Smooth muscle cell (in vitro differentiated cells): ENCODE measurements around the gene PGAP6. TPM values are rescaled to one million over a fixed set of nuclear protein-coding genes. Genes with fewer than 3 reads are reported as not detected.

Experiments used
- DNase-seq: peaks from one replicate; lab custom pipeline; 2025; ENCODE audit not compliant: unreplicated experiment; lab: John Stamatoyannopoulos, UW
- H2AFZ ChIP-seq: fragments of 200-600 bp; sonication (generic); 2 replicates; pipeline ENCODE4 v1.6.0; 2016; ENCODE audit warnings: antibody characterized with exemption, low read depth, mild to moderate bottlenecking
- H3F3A ChIP-seq: fragments of 200-600 bp; sonication (generic); 2 replicates; pipeline ENCODE4 v1.6.0; 2017; ENCODE audit warnings: antibody characterized with exemption, low read depth
- H3K27ac ChIP-seq: fragments of 200-600 bp; sonication (generic); 2 replicates; pipeline ENCODE4 v1.5.1; 2016; ENCODE audit warnings: low read depth, mild to moderate bottlenecking
- H3K27me3 ChIP-seq: fragments of 200-600 bp; sonication (generic); 2 replicates; pipeline ENCODE4 v1.6.1; 2016; ENCODE audit warnings: low read depth, mild to moderate bottlenecking
- H3K36me3 ChIP-seq: fragments of 200-600 bp; sonication (generic); 2 replicates; pipeline ENCODE4 v1.5.1; 2016; ENCODE audit warnings: low read depth
- H3K4me1 ChIP-seq: fragments of 200-600 bp; sonication (generic); 2 replicates; pipeline ENCODE4 v1.5.1; 2016; ENCODE audit warnings: low read depth
- H3K4me2 ChIP-seq: fragments of 200-600 bp; sonication (generic); 2 replicates; pipeline ENCODE4 v1.6.0; 2016; ENCODE audit warnings: mild to moderate bottlenecking
- H3K4me3 ChIP-seq: fragments of 200-600 bp; sonication (generic); 2 replicates; pipeline ENCODE4 v1.5.1; 2016; ENCODE audit warnings: mild to moderate bottlenecking
- H3K79me2 ChIP-seq: fragments of 200-600 bp; sonication (generic); 2 replicates; pipeline ENCODE4 v1.6.0; 2016; ENCODE audit warnings: low read depth, mild to moderate bottlenecking
- H3K9ac ChIP-seq: fragments of 200-600 bp; sonication (generic); 2 replicates; pipeline ENCODE4 v1.6.0; 2016; ENCODE audit warnings: low read depth
- H3K9me3 ChIP-seq: fragments of 200-600 bp; sonication (generic); replicated peaks from 2 replicates; pipeline ENCODE4 v1.5.1; 2016; ENCODE audit warnings: low read depth
- H4K20me1 ChIP-seq: fragments of 200-600 bp; sonication (generic); 2 replicates; pipeline ENCODE4 v1.6.0; 2016; ENCODE audit warnings: low read depth
- WGBS: methylation state at CpG from one replicate; pipeline ENCODE4 v1.1.7; 2016; ENCODE audit warnings: low lambda C conversion rate; 5-methylcytosine and 5-hydroxymethylcytosine counted together
- polyA plus RNA-seq: library from polyadenylated mRNA; unstranded; fragments of >200 nt; fragmentation: Nextera tagmentation; extraction: Ambion mirVana; gene quantifications from 2 replicates; pipeline ENCODE4 v1.2.1, GENCODE V29; 2016
- total RNA-seq: library from RNA; depleted of rRNA; stranded (reverse); fragments of >200 nt; gene quantifications from 2 replicates; pipeline ENCODE4 v1.2.3, GENCODE V29; 2014
- TF ChIP-seq, protein P1 (sequence below): fragments of 200-600 bp; sonication (generic); IDR thresholded peaks from 2 replicates; pipeline ENCODE4 v1.5.1; 2017; ENCODE audit warnings: borderline replicate concordance, mild to moderate bottlenecking, antibody characterized with exemption; ENCODE audit not compliant: insufficient read depth, poor library complexity, severe bottlenecking

PGAP6 gene
- total and polyA plus RNA-seq, 2 experiments from 2014 or later: 57.1 to 80.0 TPM

GRCh38 chr16:324451-325334 lies 57.1 kb downstream of the PGAP6 start:
- H3K4me3 ChIP-seq: no peak overlapping the region
- no peaks in the 10 kb centered on the region for H3F3A ChIP-seq
- H3K4me1 ChIP-seq: no peaks in the 10 kb centered on the region
- WGBS: 95% methylated on average over 49 of the region's 55 CpGs
- H3K27ac ChIP-seq: no peak overlapping the region
- H3K9me3 ChIP-seq: no peaks in the 10 kb centered on the region
- H3K79me2 ChIP-seq: peaks cover 70% of the 10 kb centered on the region
- no peak for DNase-seq
- no peak overlapping the region for H2AFZ ChIP-seq
- TF ChIP-seq, protein P1, sequence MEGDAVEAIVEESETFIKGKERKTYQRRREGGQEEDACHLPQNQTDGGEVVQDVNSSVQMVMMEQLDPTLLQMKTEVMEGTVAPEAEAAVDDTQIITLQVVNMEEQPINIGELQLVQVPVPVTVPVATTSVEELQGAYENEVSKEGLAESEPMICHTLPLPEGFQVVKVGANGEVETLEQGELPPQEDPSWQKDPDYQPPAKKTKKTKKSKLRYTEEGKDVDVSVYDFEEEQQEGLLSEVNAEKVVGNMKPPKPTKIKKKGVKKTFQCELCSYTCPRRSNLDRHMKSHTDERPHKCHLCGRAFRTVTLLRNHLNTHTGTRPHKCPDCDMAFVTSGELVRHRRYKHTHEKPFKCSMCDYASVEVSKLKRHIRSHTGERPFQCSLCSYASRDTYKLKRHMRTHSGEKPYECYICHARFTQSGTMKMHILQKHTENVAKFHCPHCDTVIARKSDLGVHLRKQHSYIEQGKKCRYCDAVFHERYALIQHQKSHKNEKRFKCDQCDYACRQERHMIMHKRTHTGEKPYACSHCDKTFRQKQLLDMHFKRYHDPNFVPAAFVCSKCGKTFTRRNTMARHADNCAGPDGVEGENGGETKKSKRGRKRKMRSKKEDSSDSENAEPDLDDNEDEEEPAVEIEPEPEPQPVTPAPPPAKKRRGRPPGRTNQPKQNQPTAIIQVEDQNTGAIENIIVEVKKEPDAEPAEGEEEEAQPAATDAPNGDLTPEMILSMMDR: no peak
- H3K36me3 ChIP-seq: no peaks in the 10 kb centered on the region
- H3K27me3 ChIP-seq: no peaks in the 10 kb centered on the region
- H4K20me1 ChIP-seq: peaks cover 97% of the 10 kb centered on the region
- no peak overlapping the region for H3K9ac ChIP-seq
- H3K4me2 ChIP-seq: no peak overlapping the region

- H3K9me3 ChIP-seq: no peaks in the 10 kb centered on the region
- H3K36me3 ChIP-seq: no peaks in the 10 kb centered on the region
- no peak overlapping the region for H2AFZ ChIP-seq
- H3F3A ChIP-seq: no peaks in the 10 kb centered on the region
- TF ChIP-seq, protein P1: no peak
- WGBS: 96% methylated on average over 17 of the region's 17 CpGs
- no peak overlapping the region for H3K4me2 ChIP-seq
- no peaks in the 10 kb centered on the region for H3K27me3 ChIP-seq
- peaks cover 71% of the 10 kb centered on the region for H3K79me2 ChIP-seq
- no peak overlapping the region for H3K9ac ChIP-seq
- peaks cover 97% of the 10 kb centered on the region for H4K20me1 ChIP-seq
- no peak for DNase-seq
- no peak overlapping the region for H3K27ac ChIP-seq
- H3K4me1 ChIP-seq: no peaks in the 10 kb centered on the region
- H3K4me3 ChIP-seq: no peak overlapping the region
Measured at GRCh38 chr16:324201-324450, 57.7 kb downstream of the PGAP6 start.

GRCh38 chr16:322476-323143 lies 59.2 kb downstream of the PGAP6 start:
- peaks cover 61% of the 10 kb centered on the region for H3K79me2 ChIP-seq
- no peaks in the 10 kb centered on the region for H3K36me3 ChIP-seq
- WGBS: 96% methylated on average over 13 of the region's 13 CpGs
- H3K4me1 ChIP-seq: no peaks in the 10 kb centered on the region
- H2AFZ ChIP-seq: no peak overlapping the region
- H3F3A ChIP-seq: no peaks in the 10 kb centered on the region
- no peaks in the 10 kb centered on the region for H3K9me3 ChIP-seq
- H3K27ac ChIP-seq: no peak overlapping the region
- H3K4me3 ChIP-seq: no peak overlapping the region
- no peak overlapping the region for H3K9ac ChIP-seq
- peaks cover 97% of the 10 kb centered on the region for H4K20me1 ChIP-seq
- no peaks in the 10 kb centered on the region for H3K27me3 ChIP-seq
- no peak for DNase-seq
- H3K4me2 ChIP-seq: no peak overlapping the region
- TF ChIP-seq, protein P1: no peak
